HUDEP-2 (cell line): ENCODE results near the gene SYT14.

Experiments
- DNase-seq, 76 experiments: peaks; one replicate each; lab custom pipeline; 2025; ENCODE audit not compliant: unreplicated experiment in 76 of 76; lab: John Stamatoyannopoulos, UW

Gene SYT14

GRCh38 chr1:210195635-210196160 lies 257.7 kb downstream of the SYT14 start:
- DNase-seq: no peak

DNA sequence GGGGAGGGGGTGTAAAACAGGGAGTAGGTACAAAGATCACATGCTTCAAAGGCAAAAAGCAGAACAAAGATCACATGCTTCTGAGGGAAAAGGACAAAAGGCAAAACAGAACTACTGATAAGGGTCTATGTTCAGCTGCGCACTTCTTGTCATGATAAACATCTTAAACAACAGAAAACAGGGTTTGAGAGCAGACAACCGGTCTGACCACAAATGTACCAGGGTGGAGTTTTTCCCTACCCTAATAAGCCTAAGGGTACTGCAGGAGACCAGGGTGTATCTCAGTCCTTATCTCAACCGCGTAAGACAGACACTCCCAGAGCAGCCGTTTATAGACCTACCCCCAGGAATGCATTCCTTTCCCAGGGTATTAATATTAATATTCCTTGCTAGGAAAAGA lies 258.2 kb downstream of the SYT14 start:
- DNase-seq: peak in 2 of 76 experiments; percentile 6 to 11

GRCh38 chr1:210198840-210199239 lies 260.8 kb downstream of the SYT14 start:
- no peak for DNase-seq

DNA sequence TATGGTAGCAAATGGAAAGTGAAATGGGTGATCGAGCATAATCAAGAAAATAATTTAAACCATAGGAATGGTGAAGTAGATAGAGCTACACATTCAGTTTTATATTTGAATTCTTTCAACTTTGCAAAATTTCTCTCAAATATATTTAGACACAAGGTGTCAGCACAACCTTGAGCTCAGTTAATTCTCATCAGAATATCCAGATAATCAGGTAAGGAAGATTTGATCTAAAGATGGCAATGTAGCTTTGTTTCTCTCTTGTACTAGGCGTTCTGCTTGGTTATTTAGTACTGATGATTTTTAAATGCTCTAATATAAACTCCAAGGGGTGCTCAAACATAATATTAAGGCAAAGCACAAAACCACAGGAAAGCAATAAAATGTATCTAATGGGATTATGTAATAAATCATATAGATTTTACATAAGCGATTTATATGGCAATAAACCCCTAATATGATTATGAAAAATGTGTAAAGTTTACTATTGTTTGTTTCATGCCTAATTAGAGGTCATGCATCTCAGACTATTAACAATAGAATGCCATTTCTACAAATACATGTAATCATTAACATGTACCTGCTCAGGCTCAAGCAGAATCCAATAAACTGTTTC lies 262.2 kb downstream of the SYT14 start:
- DNase-seq: no peak

DNA sequence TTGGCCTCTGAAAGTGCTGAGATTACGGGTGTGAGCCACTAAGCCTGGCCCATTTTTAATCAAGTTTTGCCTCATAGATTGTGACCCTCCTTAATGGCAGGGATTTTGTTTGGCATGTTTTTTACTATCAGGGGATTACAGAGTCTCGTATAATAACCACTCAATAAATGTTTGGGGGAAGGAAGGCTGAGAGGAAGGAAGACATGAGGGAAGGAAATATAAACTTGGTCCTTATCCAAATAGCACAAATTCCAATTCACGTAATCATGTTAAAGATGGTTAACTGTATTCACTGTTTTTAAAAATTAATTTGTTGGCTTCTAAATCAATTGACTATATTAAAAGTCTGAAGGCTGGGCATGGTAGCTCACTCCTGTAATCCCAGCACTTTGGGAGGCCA lies 263.7 kb downstream of the SYT14 start:
- DNase-seq: no peak

- no peak for DNase-seq
Observed at GRCh38 chr1:210207597-210208450, 269.8 kb downstream of the SYT14 start.

DNA sequence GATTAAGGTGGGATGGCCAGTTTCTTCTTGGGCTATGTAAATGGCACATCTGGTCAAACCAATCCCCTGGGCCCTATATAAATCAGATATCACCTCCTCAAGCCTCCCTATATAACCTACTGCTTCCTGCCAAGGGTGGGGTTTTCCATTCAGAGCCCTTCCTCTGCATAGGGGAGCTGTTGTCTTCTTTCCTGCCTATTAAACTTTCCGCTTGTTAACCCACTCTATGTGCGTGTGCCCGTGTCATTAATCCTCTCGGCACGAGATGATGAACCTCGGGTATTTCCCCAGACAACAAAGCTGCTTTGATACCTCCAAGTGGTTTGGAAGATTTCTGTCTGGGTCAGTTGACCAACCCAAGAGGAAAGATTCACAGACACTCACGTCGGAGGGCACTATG lies 275.3 kb downstream of the SYT14 start:
- DNase-seq: no peak

DNA sequence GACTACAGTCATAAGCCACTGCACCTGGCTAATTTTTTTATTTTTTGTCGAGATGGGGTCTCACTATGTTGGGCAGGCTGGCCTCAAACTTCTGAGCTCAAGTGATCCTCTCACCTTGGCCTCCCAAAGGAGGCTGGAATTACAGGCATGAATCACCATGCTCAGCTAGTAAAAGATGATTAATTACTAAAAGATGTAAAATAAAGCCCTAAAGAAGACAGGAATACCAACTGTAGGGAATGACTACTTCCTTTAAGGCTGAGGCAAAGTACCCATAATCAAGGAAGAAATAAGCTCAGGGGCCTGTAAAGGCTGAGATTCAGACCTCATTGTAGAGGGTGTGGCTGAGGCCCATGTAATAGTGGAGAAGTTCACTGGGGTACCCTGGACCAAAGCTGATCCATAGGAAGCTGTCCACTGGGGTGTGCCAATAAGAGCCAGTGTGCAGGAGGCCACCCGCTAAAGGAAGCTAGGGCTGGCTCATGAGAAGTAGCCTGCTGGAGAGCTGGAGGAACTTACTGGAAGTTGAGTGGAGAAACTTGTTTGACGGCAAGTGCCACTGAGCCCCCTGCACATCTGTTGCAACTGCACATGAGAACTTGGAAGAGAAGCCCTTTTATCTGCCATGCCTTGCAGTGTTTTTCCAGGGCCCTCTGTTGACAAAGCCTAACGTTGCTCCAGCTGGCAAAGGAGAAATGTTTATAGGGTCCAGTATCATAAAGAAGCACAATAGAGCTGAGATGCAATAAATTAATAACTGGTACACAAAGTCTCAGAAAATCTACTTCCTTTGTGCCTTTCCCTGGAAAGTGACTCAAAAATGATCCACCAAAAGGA lies 276.8 kb downstream of the SYT14 start:
- DNase-seq: no peak

- DNase-seq: no peak
Observed at GRCh38 chr1:210217482-210217881, 279.5 kb downstream of the SYT14 start.

- no peak for DNase-seq
Observed at GRCh38 chr1:210218047-210218446, 280.0 kb downstream of the SYT14 start.
